Activated naive CD4-positive, alpha-beta T cell treated with anti-CD3 and anti-CD28 coated beads, Interleukin-2, amount 50 U/mL, for 16 hours (primary cell): ENCODE results near the gene ARID5A.
"Not testable (repeated sequence)": the region's sequence is repeated elsewhere in the genome, so short reads cannot be mapped to it uniquely, and the experiment has no call there.

Experiments
- DNase-seq: peaks from one replicate; pipeline ENCODE4 v3.0.0-alpha.2; 2020

ARID5A gene

GRCh38 chr2:96557421-96557820 lies 20.9 kb downstream of the ARID5A start:
- DNase-seq: not testable (repeated sequence)

- no peak for DNase-seq
Observed at GRCh38 chr2:96558061-96558460, 21.5 kb downstream of the ARID5A start.

GRCh38 chr2:96558485-96558884 lies 21.9 kb downstream of the ARID5A start:
- no peak for DNase-seq

- DNase-seq: no peak
Observed at GRCh38 chr2:96564026-96564425, 27.5 kb downstream of the ARID5A start.

- no peak for DNase-seq
Observed at GRCh38 chr2:96564563-96564962, 28.0 kb downstream of the ARID5A start.

- no peak for DNase-seq
Observed at GRCh38 chr2:96565111-96565510, 28.6 kb downstream of the ARID5A start.

- DNase-seq: no peak
Observed at GRCh38 chr2:96568094-96568493, 31.5 kb downstream of the ARID5A start.

GRCh38 chr2:96574364-96574763 lies 37.8 kb downstream of the ARID5A start:
- DNase-seq: no peak

GRCh38 chr2:96575785-96576456 lies 39.4 kb downstream of the ARID5A start:
- no peak for DNase-seq

GRCh38 chr2:96577501-96577900 lies 40.9 kb downstream of the ARID5A start:
- no peak for DNase-seq

GRCh38 chr2:96578731-96579130 lies 42.2 kb downstream of the ARID5A start:
- DNase-seq: no peak

GRCh38 chr2:96579422-96579821 lies 42.9 kb downstream of the ARID5A start:
- DNase-seq: no peak

- DNase-seq: no peak
Observed at GRCh38 chr2:96580771-96581170, 44.2 kb downstream of the ARID5A start.

- no peak for DNase-seq
Observed at GRCh38 chr2:96584017-96584416, 47.5 kb downstream of the ARID5A start.

- no peak for DNase-seq
Observed at GRCh38 chr2:96587843-96588242, 51.3 kb downstream of the ARID5A start.

- DNase-seq: no peak
Observed at GRCh38 chr2:96591054-96591453, 54.5 kb downstream of the ARID5A start.

GRCh38 chr2:96591494-96591893 lies 54.9 kb downstream of the ARID5A start:
- DNase-seq: no peak

GRCh38 chr2:96594282-96594681 lies 57.7 kb downstream of the ARID5A start:
- DNase-seq: no peak

GRCh38 chr2:96594691-96595152 lies 58.2 kb downstream of the ARID5A start:
- DNase-seq: no peak

GRCh38 chr2:96596596-96596995 lies 60.0 kb downstream of the ARID5A start:
- DNase-seq: no peak

GRCh38 chr2:96599941-96600340 lies 63.4 kb downstream of the ARID5A start:
- no peak for DNase-seq

GRCh38 chr2:96601382-96602292 lies 65.1 kb downstream of the ARID5A start:
- no peak for DNase-seq
